Measurements from ENCODE around the gene PCMTD2.

PCMTD2 gene

DNA sequence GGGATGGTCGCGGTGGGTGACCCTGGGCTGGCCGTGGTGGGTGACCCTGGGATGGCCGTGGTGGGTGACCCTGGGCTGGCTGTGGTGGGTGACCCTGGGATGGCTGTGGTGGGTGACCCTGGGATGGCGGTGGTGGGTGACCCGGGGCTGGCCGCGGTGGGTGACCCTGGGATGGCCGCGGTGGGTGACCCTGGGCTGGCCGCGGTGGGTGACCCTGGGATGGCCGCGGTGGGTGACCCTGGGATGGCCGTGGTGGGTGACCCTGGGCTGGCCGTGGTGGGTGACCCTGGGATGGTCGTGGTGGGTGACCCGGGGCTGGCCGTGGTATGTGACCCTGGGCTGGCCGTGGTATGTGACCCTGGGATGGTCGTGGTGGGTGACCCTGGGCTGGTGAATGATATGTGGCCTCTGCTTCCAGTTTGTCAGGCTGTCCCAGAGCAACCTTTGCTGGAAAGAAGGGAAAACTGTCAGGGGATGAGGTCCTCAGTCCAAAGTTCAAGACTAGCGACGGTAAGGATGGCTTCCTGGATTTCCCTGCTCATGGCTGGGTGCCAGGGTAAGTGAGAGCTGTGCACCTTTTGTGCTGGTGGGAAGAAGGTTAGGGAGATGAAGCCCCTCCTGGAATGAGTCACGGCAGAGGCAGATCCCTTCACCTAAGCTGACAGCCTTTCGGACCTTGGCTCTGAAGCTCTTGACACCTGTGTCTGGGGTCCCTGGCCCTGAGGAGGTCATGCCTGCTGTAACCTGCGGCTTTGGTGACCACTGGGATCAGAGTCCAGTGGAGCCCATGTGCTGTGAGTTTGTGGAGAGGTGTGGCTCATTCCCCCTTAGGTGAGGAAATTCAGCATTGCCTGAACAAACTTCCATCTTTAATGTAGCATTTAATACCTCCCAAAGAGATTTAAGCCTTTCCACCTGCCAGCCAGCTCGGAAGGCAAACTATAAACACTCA, 19.1 kb upstream of the PCMTD2 start:
- H3K4me3 ChIP-seq (ENCODE audit: low read length) = no peak overlapping the region
- H3K27me3 ChIP-seq (ENCODE audit: insufficient read depth, low read length) = no peaks in the 10 kb centered on the region
- peaks cover 6% of the 10 kb centered on the region for H3K9me3 ChIP-seq (ENCODE audit: low read length)
- H3K4me1 ChIP-seq (ENCODE audit: insufficient read depth, low read length) = peaks cover 9% of the 10 kb centered on the region
- H2AFZ ChIP-seq (ENCODE audit: low read depth, low read length) = no peak overlapping the region
- H3K36me3 ChIP-seq (ENCODE audit: insufficient read depth, low read length) = no peaks in the 10 kb centered on the region

DNA sequence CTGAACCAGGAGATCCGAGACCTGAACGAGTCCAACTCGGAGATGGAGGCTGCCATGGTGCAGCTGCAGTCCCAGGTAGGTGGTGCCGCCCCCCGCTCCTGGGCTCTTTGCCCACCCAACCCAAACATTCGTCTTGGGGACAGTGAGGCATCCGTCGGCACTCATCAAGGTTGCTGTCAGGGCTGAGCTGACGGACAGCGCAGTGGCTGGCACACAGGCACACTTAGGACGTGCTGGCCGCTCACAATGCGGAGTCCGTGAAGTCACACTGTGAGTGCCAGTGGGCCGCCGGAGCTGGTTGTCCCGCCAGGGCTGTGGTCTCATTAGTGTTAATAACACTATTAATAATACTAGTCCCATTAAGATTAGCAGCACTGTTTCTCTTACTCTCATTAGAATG, 18.2 kb upstream of the PCMTD2 start:
- Histone ChIP-seq H3K4me3 (ENCODE audit: low read length) (no peak overlapping the region), H3K4me1 (ENCODE audit: insufficient read depth, low read length) (peaks cover 9% of the 10 kb centered on the region), H2AFZ (ENCODE audit: low read depth, low read length) (no peak overlapping the region), H3K9me3 (ENCODE audit: low read length) (peaks cover 6% of the 10 kb centered on the region), H3K36me3 (ENCODE audit: insufficient read depth, low read length) (no peaks in the 10 kb centered on the region), H3K27me3 (ENCODE audit: insufficient read depth, low read length) (no peaks in the 10 kb centered on the region)

DNA sequence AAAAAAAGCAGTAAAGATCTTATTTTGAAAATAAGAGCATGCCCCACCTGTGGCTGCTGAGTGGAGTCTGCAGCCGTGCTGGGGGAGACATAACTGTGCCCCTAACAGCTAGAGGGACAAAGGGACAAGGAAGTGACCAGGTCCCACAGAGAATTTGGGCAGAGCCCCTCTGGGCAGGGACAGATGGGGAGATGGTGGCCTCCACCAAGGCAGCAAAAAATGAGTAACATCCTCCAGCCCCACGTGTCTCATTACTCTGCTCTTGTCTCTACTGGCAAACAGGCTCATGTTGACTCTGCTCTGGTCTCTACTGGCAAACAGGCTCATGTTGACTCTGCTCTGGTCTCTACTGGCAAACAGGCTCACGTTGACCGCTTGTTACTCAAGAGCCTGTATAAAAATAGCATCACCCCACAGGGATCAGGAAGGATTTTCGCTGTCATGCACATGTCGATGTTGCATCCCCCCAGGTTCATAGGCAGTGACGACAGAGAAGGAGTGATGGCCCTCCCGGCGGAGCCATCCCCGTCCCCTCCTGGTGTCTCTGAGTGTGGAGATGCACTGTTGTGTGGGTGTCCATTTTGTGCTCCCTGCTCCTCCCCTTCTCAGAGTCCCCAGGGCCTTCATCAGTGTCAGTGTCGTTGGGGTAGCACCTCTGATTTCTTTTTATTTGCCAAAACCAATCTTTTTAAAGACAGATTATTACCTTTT, 17.3 kb upstream of the PCMTD2 start:
- Histone ChIP-seq H3K4me1 (ENCODE audit: insufficient read depth, low read length) (peaks cover 9% of the 10 kb centered on the region), H2AFZ (ENCODE audit: low read depth, low read length) (no peak overlapping the region), H3K9me3 (ENCODE audit: low read length) (peaks cover 6% of the 10 kb centered on the region), H3K27me3 (ENCODE audit: insufficient read depth, low read length) (no peaks in the 10 kb centered on the region), H3K36me3 (ENCODE audit: insufficient read depth, low read length) (no peaks in the 10 kb centered on the region), H3K4me3 (ENCODE audit: low read length) (no peak overlapping the region)

DNA sequence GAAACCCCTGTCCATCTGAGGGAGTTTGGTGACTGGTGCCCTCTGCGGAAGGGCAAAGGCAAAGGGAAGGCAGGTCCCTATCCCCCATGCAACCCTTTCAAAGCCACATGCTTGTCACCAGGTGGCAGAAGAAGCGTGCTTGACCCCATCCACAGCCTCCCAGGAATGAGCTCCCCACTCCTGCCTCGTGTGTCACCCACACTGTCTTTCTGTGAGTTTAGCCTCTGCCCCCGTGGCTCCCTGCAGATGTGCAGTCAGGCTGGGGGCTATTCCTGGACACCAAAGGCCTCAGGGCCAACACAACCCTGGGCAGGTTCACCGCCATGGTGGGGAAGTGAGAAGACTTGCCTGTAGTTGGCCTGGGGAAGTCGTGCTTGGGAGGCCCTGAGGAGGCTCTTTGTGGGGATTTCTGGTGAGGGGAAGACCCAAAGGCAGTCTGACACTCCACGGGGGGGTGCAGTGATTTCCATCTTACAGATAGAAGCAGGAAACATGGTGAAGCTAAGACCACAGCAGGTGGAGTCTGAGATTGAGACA, 16.6 kb upstream of the PCMTD2 start:
- no peak overlapping the region for H3K4me3 ChIP-seq (ENCODE audit: low read length)
- H3K27me3 ChIP-seq (ENCODE audit: insufficient read depth, low read length) = no peaks in the 10 kb centered on the region
- no peak overlapping the region for H2AFZ ChIP-seq (ENCODE audit: low read depth, low read length)
- H3K36me3 ChIP-seq (ENCODE audit: insufficient read depth, low read length) = no peaks in the 10 kb centered on the region
- peaks cover 9% of the 10 kb centered on the region for H3K4me1 ChIP-seq (ENCODE audit: insufficient read depth, low read length)
- peaks cover 6% of the 10 kb centered on the region for H3K9me3 ChIP-seq (ENCODE audit: low read length)

DNA sequence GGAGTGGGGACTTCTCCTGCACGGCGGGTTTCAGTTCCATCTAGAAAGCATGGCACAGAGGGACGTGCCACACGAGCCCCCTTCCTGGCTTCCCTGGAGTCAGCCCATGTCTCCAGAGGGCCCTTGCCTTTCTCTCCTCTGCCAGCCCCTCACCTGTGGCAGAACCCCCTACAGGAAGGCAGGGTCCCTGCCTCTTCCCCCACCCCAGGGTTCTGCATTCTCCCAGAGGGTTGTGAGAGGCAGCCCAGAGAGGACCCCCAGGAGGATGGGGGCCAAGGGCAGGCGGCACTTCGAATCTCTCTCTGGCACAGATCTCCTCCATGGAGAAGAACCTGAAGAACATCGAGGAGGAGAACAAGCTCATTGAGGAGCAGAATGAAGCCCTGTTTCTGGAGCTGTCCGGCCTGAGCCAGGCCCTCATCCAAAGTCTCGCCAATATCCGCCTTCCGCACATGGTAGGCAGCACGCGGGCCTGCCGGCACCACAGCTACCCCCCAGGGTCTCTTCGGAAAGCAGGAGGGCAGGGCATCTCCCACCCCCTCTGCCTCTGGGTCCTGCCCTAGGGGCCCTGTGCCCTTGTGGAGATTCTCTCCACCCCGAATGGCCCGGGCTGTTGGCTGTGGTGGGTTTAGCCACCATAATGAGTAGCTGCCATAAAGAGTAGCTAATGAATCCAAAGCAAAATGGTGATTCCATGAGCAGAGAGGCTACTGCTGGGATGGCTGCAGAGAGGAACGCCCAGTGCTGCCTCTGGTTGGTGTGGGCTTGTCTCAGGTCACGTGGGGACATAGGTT, 15.9 kb upstream of the PCMTD2 start:
- H2AFZ ChIP-seq (ENCODE audit: low read depth, low read length) = no peak overlapping the region
- H3K4me1 ChIP-seq (ENCODE audit: insufficient read depth, low read length) = peaks cover 9% of the 10 kb centered on the region
- no peak overlapping the region for H3K4me3 ChIP-seq (ENCODE audit: low read length)
- H3K9me3 ChIP-seq (ENCODE audit: low read length) = peaks cover 6% of the 10 kb centered on the region
- no peaks in the 10 kb centered on the region for H3K27me3 ChIP-seq (ENCODE audit: insufficient read depth, low read length)
- no peaks in the 10 kb centered on the region for H3K36me3 ChIP-seq (ENCODE audit: insufficient read depth, low read length)

DNA sequence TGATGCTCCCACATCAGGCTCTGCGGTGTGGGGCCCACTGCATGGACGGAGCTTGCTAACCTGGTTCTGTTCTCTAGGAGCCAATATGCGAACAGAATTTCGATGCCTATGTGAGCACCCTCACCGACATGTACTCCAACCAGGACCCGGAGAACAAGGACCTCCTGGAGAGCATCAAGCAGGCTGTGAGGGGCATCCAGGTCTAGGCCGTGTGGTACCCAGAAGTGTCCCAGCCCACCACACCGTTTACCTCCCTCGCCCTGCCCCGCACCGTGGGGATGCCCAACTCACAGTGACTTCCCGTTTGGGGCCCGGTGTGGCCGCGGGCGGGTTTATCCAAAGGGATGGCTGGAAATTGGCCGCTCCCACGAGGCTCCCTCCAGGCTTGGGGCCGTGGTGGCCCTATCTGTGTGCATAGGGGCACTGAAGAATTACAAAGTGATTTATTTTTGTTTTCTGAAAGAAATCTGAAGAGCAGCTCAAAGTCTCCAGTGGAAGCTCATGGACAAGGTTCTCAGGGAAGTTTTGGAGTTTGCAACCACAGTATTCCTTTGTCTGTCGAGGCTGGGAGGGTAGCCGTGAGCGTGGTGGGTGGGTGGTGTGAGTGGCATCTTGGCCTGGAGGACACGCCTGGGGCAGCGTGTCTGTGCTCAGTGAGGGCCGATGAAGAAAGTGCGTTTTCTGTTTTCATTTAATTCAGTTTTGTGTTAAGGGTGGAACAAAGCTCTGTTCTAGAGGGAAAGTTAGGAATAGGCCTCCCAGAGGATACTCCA, 15.1 kb upstream of the PCMTD2 start:
- H3K9me3 ChIP-seq (ENCODE audit: low read length) = peaks cover 6% of the 10 kb centered on the region
- H2AFZ ChIP-seq (ENCODE audit: low read depth, low read length) = no peak overlapping the region
- H3K36me3 ChIP-seq (ENCODE audit: insufficient read depth, low read length) = no peaks in the 10 kb centered on the region
- H3K4me1 ChIP-seq (ENCODE audit: insufficient read depth, low read length) = peaks cover 9% of the 10 kb centered on the region
- no peak overlapping the region for H3K4me3 ChIP-seq (ENCODE audit: low read length)
- H3K27me3 ChIP-seq (ENCODE audit: insufficient read depth, low read length) = no peaks in the 10 kb centered on the region

DNA sequence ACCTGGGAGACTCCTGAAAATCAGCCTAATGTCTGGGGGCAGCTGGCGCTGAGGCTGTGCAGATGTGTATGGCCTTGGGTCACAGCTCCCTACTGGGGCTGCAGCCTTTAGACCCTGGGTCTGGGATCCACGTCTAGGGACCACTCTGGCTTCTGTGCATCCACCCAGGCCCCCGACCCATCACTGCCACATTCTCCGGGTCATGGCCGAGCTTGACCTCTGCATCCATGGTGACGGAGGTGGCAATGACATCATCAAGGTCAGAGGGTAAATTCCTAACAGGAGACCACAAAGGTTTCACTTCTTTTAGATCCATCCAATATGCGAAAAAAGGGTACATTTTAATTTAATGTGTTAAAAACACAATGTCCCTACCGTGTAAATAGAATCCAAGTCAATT, 14.5 kb upstream of the PCMTD2 start:
- Histone ChIP-seq H2AFZ (ENCODE audit: low read depth, low read length) (no peak overlapping the region), H3K4me1 (ENCODE audit: insufficient read depth, low read length) (peaks cover 9% of the 10 kb centered on the region), H3K27me3 (ENCODE audit: insufficient read depth, low read length) (no peaks in the 10 kb centered on the region), H3K9me3 (ENCODE audit: low read length) (peaks cover 6% of the 10 kb centered on the region), H3K4me3 (ENCODE audit: low read length) (no peak overlapping the region), H3K36me3 (ENCODE audit: insufficient read depth, low read length) (no peaks in the 10 kb centered on the region)

DNA sequence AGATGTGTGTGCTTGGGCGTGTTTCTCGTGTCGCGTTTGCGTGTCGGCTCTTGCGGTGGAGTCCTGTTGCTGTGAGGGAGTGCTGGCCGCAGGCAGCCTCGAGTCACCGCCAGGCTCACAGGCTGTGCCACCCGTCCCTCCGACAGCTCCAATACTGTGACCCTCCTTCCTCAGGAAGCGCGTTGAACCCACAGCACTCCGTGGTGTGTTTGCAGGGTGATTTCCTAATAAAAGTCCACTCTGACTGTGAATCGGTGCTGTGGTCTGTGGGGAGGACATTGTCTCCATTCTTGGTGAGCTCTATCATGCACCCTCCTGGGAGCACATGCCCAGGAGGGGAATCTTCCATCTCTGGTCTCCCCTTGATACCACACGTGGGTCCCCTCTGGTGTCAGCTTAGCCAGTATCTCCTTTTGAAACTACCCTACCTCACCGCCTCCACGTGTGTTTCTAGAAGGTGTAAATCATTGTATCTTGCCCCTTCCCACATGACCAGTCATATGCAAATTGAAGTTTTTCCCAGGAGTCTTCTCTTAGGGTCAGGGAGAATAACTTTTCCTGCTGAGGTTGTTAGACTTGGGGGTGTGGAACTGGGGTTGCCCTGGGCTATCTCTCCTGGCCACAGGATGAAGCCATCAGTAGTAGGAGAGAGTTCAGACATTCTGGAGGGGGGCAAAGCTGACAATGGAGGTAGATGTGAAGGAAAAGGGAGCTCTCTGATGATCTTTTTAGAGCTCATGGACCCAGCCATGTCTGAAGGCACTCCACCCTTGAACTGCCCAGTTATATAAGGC, 13.3 kb upstream of the PCMTD2 start:
- Histone ChIP-seq H2AFZ (ENCODE audit: low read depth, low read length) (no peak overlapping the region), H3K27me3 (ENCODE audit: insufficient read depth, low read length) (peaks cover 4% of the 10 kb centered on the region), H3K4me3 (ENCODE audit: low read length) (no peak overlapping the region), H3K36me3 (ENCODE audit: insufficient read depth, low read length) (no peaks in the 10 kb centered on the region), H3K4me1 (ENCODE audit: insufficient read depth, low read length) (peaks cover 9% of the 10 kb centered on the region), H3K9me3 (ENCODE audit: low read length) (peaks cover 2% of the 10 kb centered on the region)

DNA sequence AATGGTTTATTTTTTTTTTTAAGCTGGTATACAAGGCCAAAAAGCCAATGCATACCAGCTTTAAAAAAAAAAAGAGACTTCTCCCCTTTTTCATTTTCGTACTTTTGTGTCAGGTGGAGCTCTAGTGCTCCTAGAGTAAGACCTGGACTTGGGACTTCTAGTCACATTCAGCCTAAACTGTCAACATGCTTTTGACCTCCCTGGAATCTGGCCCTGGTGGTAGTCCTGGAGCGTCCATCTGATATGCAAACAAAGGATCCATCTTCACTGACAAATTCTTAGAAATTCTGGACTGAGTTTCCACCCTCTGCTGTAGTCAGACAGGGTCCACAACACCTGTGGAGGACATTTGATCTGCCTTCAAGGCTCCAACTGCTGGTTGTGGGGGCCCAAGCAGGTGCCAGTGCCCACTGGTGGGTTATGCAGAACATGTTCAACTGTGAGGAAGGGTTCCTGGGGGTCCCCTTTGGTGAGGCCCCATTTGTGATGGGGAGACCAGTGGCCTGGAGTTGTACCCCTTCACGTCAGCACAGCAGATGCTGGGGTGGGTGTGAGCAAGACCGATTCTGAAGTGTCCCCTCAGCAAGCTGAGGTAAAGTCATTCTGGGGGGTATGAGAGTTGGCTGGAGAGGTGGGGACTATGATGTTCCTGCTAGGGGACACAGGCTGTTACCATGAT, 12.6 kb upstream of the PCMTD2 start:
- Histone ChIP-seq H3K4me3 (ENCODE audit: low read length) (no peak overlapping the region), H3K4me1 (ENCODE audit: insufficient read depth, low read length) (peaks cover 9% of the 10 kb centered on the region), H3K36me3 (ENCODE audit: insufficient read depth, low read length) (no peaks in the 10 kb centered on the region), H3K9me3 (ENCODE audit: low read length) (peaks cover 2% of the 10 kb centered on the region), H3K27me3 (ENCODE audit: insufficient read depth, low read length) (peaks cover 9% of the 10 kb centered on the region), H2AFZ (ENCODE audit: low read depth, low read length) (no peak overlapping the region)

DNA sequence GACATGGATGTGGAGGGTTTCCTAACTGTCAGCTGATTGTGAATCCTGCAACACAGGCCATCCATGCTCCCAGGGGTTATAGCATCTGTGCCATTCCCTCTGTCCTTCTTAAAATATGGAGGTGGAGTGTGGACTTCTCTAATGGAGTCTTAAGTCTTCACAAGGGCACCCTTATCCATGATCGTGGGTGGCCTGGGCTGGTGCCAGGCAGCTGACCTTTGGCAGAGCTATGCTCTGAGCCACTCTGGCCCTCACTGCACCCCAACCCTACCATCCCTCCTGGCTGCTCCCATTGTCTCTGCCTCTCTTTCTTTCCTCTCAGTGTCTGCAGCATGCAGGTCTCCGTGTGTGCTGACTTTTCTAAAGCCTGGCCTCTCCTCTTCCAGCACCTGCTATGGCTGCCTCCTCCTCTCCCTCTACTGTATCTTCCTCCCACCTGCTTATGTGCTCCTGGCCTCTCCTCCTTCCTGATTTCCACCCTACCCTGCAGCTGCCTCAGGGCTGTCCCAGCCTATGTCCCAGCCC, 11.2 kb upstream of the PCMTD2 start:
- peaks cover 2% of the 10 kb centered on the region for H3K9me3 ChIP-seq (ENCODE audit: low read length)
- H2AFZ ChIP-seq (ENCODE audit: low read depth, low read length) = no peak overlapping the region
- peaks cover 9% of the 10 kb centered on the region for H3K4me1 ChIP-seq (ENCODE audit: insufficient read depth, low read length)
- peaks cover 16% of the 10 kb centered on the region for H3K27me3 ChIP-seq (ENCODE audit: insufficient read depth, low read length)
- no peak overlapping the region for H3K4me3 ChIP-seq (ENCODE audit: low read length)
- H3K36me3 ChIP-seq (ENCODE audit: insufficient read depth, low read length) = no peaks in the 10 kb centered on the region

DNA sequence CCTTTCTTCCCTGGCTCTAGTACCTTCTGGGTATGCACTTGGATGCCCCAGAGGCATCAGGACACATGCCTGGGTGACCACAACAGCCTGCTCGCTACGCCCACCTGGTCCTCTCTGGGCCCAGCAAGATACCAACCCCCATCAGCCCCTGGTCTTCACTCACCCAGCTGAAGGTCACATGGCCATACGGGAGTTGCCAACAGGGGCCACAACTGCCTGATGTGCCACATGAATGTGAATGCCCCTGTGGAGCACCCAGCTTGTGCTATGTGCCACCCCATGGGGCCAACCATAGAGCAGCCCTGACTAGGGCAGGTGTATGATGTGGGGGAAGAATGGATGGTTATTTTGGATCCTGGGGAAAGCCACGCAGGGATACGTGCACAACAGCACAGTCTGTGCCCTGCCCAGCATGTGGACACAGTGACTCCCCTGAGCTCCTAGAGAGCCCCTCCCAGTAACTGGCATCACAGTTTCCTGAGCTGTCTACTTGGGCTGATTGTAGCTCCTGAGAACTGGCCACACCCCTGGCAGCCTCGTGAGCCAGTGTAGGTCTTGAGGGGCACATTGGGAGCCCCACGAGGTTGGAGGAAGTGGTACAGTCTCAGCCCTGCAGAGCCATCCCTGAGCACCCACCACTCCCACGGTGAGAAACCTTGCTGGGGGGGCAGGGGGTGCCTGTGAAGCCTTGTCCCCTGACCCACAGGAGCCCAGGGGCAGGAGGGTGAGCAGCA, 10.5 kb upstream of the PCMTD2 start:
- H3K4me3 ChIP-seq (ENCODE audit: low read length) = no peak overlapping the region
- H3K36me3 ChIP-seq (ENCODE audit: insufficient read depth, low read length) = no peaks in the 10 kb centered on the region
- H3K4me1 ChIP-seq (ENCODE audit: insufficient read depth, low read length) = peaks cover 9% of the 10 kb centered on the region
- H3K27me3 ChIP-seq (ENCODE audit: insufficient read depth, low read length) = peaks cover 17% of the 10 kb centered on the region
- no peak overlapping the region for H2AFZ ChIP-seq (ENCODE audit: low read depth, low read length)
- H3K9me3 ChIP-seq (ENCODE audit: low read length) = peaks cover 2% of the 10 kb centered on the region
